ENCODE results near the gene SURF2.

DNA sequence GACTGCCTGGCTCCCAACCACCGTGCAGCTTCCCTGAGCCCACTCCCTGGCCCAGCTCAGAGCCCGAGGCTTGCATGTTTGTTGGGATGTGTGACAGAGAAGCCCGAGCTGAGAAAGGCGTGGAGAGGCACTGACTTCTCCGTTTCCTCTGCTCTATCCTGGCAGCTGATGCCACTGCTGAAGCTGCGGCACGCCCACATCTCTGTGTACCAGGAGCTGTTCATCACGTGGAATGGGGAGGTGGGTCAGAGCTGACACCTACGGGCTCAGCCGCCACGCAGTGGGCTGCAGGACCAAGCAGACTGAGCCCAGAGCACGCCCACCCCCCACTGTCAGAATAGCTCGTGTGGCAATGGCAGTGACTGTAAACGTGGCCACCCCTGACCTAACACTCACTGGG is 29.1 kb downstream of the SURF2 start:
- TF ChIP-seq, protein P1, sequence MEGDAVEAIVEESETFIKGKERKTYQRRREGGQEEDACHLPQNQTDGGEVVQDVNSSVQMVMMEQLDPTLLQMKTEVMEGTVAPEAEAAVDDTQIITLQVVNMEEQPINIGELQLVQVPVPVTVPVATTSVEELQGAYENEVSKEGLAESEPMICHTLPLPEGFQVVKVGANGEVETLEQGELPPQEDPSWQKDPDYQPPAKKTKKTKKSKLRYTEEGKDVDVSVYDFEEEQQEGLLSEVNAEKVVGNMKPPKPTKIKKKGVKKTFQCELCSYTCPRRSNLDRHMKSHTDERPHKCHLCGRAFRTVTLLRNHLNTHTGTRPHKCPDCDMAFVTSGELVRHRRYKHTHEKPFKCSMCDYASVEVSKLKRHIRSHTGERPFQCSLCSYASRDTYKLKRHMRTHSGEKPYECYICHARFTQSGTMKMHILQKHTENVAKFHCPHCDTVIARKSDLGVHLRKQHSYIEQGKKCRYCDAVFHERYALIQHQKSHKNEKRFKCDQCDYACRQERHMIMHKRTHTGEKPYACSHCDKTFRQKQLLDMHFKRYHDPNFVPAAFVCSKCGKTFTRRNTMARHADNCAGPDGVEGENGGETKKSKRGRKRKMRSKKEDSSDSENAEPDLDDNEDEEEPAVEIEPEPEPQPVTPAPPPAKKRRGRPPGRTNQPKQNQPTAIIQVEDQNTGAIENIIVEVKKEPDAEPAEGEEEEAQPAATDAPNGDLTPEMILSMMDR (IDR thresholded peaks at IDR 0.05): no peak
- TF ChIP-seq POLR2A (IDR thresholded peaks at IDR 0.05): no peak

Measured in right lobe of liver (tissue), 4 donors.